ENCODE data around the gene POLE. TPM values are rescaled to one million over a fixed set of nuclear protein-coding genes. Genes with fewer than 3 reads are reported as not detected.
A peak's percentile ranks its signal among the peaks of the same experiment; 100 is the strongest.

Gene POLE
- total and polyA plus RNA-seq, 7 experiments from 2014 or later: 3.6 to 138 (median 60.8) TPM

DNA sequence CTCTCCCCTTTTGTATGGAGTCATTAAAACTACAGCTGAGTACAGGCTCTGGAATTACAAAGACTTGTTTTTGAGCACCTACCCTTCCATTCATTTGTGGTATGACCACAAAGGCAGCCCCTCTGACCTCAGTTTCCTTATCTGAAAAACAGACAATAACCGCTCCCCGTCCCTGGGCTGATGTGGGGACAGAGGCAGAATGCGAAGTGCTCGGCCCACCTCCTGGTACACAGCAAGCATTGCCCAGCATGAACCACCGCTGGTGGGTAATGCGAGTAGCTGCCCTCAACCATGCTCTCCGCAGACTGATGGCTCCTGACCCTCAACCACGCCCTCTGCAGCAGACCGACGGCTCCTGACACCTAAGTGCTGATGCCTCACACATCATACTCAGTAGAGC, 46.2 kb downstream of the POLE start:
- Mint-ChIP-seq H3K9me3 (peaks cover 0 to 1% (median 0%) of the 10 kb centered on the region in 11 donors), H3K36me3 (peaks cover 9 to 40% (median 15%) of the 10 kb centered on the region in 5 donors), H3K27me3 (no peaks in the 10 kb centered on the region), H3K27ac (peak overlapping the region in 2 of 9 donors; percentile 17 to 36), H3K4me3 (no peak overlapping the region), H3K4me1 (peaks cover 0 to 10% (median 0%) of the 10 kb centered on the region in 7 donors)
- Histone ChIP-seq H3K4me3 (ENCODE audit: low read length) (no peak overlapping the region), H3K27ac (ENCODE audit: low read depth, low read length) (no peak overlapping the region), H3K36me3 (ENCODE audit: control insufficient read depth in 2 of 3, insufficient read depth in 3 of 3, low read length in 3 of 3) (peaks cover 0 to 75% (median 8%) of the 10 kb centered on the region in 3 experiments), H3K4me1 (ENCODE audit: control insufficient read depth in 2 of 2, insufficient read depth in 2 of 2, low read length in 2 of 2) (no peaks in the 10 kb centered on the region), H3K9me3 (ENCODE audit: control insufficient read depth in 2 of 3, low read length in 3 of 3) (no peaks in the 10 kb centered on the region), H3K27me3 (ENCODE audit: control insufficient read depth in 2 of 2, insufficient read depth in 2 of 2, low read length in 2 of 2) (no peaks in the 10 kb centered on the region)
- ATAC-seq: no peak
- intact Hi-C loops (cut with micrococcal nuclease): no loop called here
- ChIA-PET POLR2A (no interaction called here), CTCF (no interaction called here)
- no peak for DNase-seq

DNA sequence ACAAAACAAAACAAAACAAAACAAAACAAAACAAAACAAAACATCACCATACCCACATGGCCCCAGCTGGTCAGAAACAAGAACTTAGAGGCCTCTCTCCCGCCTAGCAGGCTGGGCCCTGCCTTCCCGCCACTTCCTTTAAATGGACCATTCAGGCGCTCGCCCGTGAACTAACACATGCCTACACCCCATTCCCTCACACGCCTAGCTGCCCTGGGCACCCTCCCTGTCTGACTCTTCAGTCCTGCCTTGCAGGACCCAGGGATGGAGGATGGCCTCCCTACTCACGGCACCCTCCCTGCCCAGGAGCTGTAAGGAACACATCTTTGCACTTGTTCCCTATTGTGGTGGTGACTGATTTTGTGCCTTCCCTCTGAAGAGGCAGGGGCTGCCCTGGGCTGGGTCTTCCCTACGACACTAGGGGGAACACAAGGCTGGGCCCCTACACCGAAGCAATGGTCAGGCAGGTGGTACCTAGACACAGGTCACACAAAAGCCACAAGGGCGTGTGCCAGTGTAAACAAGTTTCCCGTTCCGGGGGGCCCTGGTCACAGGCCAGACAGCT, 47.1 kb downstream of the POLE start:
- Mint-ChIP-seq H3K4me3 (no peak overlapping the region), H3K27ac (peak overlapping the region in 2 of 9 donors; percentile 6 to 39), H3K27me3 (no peaks in the 10 kb centered on the region), H3K4me1 (peaks cover 0 to 10% (median 0%) of the 10 kb centered on the region in 7 donors), H3K9me3 (peaks cover 0 to 2% (median 0%) of the 10 kb centered on the region in 11 donors), H3K36me3 (peaks cover 15 to 45% (median 19%) of the 10 kb centered on the region in 5 donors)
- intact Hi-C loops (cut with micrococcal nuclease): no loop called here
- ATAC-seq: no peak
- Histone ChIP-seq H3K27ac (ENCODE audit: low read depth, low read length) (no peak overlapping the region), H3K4me1 (ENCODE audit: control insufficient read depth in 2 of 2, insufficient read depth in 2 of 2, low read length in 2 of 2) (no peaks in the 10 kb centered on the region), H3K4me3 (ENCODE audit: low read length) (no peak overlapping the region), H3K27me3 (ENCODE audit: control insufficient read depth in 2 of 2, insufficient read depth in 2 of 2, low read length in 2 of 2) (no peaks in the 10 kb centered on the region), H3K36me3 (ENCODE audit: control insufficient read depth in 2 of 3, insufficient read depth in 3 of 3, low read length in 3 of 3) (peaks cover 0 to 82% (median 13%) of the 10 kb centered on the region in 3 experiments), H3K9me3 (ENCODE audit: control insufficient read depth in 2 of 3, low read length in 3 of 3) (no peaks in the 10 kb centered on the region)
- CTCF ChIA-PET: interaction anchor here (1.2 kb wide), 1 partner anchor 224 kb away, joined by 3 read pairs; no protein-coding TSS in a partner anchor
- no peak for DNase-seq
- POLR2A ChIA-PET: no interaction called here

DNA sequence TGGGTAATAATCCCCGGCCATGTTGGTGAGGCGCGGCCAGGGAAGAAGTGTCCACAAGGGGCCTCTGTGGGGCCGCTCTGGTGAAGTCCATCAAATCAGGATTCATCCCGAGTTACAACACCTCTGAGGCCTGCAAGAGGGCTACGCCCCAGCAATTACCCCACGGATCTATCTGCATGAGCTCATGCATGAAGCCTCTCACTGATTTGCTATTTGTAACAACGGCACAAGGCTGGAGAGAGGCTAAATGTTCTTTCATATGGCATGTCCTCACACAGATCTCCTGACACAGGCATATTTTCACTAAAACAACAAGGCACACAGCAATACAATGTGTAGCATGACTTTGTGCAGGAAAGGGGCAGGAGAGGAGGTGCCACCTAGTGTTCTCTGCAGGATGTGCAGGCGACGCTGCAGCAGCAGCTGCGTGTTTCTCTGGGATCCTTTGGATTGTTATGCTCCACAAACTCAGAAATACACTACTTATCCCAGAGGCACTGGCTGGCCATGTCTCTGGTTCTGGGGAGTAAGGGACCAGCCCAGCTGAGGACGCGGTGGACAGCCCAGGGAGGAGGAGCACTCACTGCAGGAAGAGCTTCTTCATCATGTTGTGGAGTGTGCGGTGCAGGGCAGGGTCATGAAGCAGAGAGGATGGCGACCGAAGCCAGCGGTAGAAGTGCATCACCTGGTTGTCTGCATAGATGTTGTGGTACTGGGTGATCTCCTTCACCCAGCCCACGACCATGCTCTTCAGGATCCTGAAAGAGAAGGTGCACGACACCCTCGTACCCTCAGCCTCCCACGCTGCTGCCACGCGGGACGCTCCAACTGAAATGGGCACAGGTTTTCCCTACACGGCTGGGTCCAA, 48.4 kb downstream of the POLE start:
- intact Hi-C loops (cut with micrococcal nuclease): no loop called here

DNA sequence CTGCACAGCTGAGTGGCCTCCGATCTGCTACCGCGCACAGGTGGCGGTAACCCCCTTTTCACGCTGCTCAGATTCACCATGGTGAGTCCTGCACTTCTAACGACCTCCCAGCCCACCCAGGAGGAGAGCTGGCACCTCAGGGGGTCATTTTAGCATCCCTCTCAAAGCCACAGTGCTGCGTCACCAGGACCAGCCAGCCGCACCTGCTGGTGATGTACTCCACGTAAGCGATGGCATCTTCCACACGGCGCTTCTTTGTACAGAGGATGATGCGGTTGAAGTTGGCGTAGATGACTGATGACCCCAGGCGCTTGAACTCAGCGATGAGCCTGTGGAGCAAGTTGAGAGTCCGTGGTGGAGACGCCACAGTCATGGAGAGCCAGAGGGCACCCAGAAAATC, 49.3 kb downstream of the POLE start:
- Histone ChIP-seq H3K27ac (ENCODE audit: low read depth, low read length) (no peak overlapping the region), H3K4me1 (ENCODE audit: control insufficient read depth in 2 of 2, insufficient read depth in 2 of 2, low read length in 2 of 2) (no peaks in the 10 kb centered on the region), H3K9me3 (ENCODE audit: control insufficient read depth in 2 of 3, low read length in 3 of 3) (no peaks in the 10 kb centered on the region), H3K27me3 (ENCODE audit: control insufficient read depth in 2 of 2, insufficient read depth in 2 of 2, low read length in 2 of 2) (no peaks in the 10 kb centered on the region), H3K4me3 (ENCODE audit: low read length) (no peak overlapping the region), H3K36me3 (ENCODE audit: control insufficient read depth in 2 of 3, insufficient read depth in 3 of 3, low read length in 3 of 3) (peaks cover 0 to 91% (median 13%) of the 10 kb centered on the region in 3 experiments)
- intact Hi-C loops (cut with micrococcal nuclease): no loop called here
- Mint-ChIP-seq H3K4me1 (peaks cover 0 to 10% (median 0%) of the 10 kb centered on the region in 7 donors), H3K36me3 (peaks cover 15 to 60% (median 26%) of the 10 kb centered on the region in 5 donors), H3K4me3 (no peak overlapping the region), H3K27ac (no peak overlapping the region), H3K9me3 (peaks cover 0 to 2% (median 0%) of the 10 kb centered on the region in 11 donors), H3K27me3 (no peaks in the 10 kb centered on the region)
- ATAC-seq (no peak), DNase-seq (no peak)
- POLR2A ChIA-PET: no interaction called here
- CTCF ChIA-PET: no interaction called here

More for the DNA sequence above, 48.4 kb downstream of the POLE start:
- ChIA-PET POLR2A (no interaction called here), CTCF (no interaction called here)
- ATAC-seq (no peak), DNase-seq (no peak)
- Histone ChIP-seq H3K9me3 (ENCODE audit: control insufficient read depth in 2 of 3, low read length in 3 of 3) (no peaks in the 10 kb centered on the region), H3K4me1 (ENCODE audit: control insufficient read depth in 2 of 2, insufficient read depth in 2 of 2, low read length in 2 of 2) (no peaks in the 10 kb centered on the region), H3K27me3 (ENCODE audit: control insufficient read depth in 2 of 2, insufficient read depth in 2 of 2, low read length in 2 of 2) (no peaks in the 10 kb centered on the region), H3K36me3 (ENCODE audit: control insufficient read depth in 2 of 3, insufficient read depth in 3 of 3, low read length in 3 of 3) (peaks cover 0 to 94% (median 13%) of the 10 kb centered on the region in 3 experiments), H3K4me3 (ENCODE audit: low read length) (no peak overlapping the region), H3K27ac (ENCODE audit: low read depth, low read length) (no peak overlapping the region)
- Mint-ChIP-seq H3K27me3 (no peaks in the 10 kb centered on the region), H3K36me3 (peaks cover 15 to 57% (median 27%) of the 10 kb centered on the region in 5 donors), H3K27ac (no peak overlapping the region), H3K9me3 (peaks cover 0 to 2% (median 0%) of the 10 kb centered on the region in 11 donors), H3K4me3 (no peak overlapping the region), H3K4me1 (peaks cover 0 to 10% (median 0%) of the 10 kb centered on the region in 7 donors)

DNA sequence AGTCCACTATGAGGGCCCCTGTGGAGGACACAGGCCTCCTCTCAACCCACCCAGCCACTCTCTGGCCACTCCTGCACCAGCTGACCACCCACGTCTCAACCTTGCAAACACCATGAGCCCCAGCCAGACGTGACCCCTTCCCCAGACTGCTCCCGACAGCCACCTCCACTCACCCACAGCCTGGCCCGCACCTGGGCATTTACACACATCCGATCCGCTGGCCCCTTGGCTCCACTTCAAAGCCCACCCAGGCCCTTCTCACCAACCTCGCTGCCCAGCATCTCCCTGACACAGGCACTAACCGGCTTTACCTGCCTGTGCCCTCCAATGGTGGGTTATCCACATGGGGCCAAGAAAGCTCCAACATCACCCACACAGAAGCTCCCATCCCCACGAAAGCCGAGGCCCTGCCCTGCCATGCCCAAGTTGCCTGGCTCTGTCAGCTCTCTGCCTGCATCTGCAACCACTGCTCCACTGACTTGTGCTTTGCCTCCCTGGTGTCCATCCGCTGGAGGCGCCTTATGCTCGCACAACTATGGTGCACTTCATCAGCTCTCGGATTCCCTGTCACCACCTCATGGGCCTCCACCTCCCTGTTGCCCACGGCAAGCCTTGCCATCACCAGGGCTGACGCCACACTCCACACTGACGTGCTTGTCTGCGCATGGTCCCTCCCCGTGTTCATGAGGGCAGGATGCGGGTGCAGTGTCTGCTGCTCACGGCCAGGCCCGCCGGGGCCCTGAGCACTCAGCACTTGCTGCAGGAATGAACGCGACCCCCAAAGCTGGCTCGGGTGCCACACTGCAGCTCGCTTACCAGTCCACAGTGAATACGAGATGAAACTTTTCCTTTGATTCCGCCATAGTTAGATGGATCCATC, 51.8 kb downstream of the POLE start:
- ATAC-seq: no peak
- peak overlapping the region in 2 of 9 donors; percentile 4 to 78 for H3K27ac Mint-ChIP-seq
- no peak for DNase-seq
- H3K27me3 Mint-ChIP-seq: no peaks in the 10 kb centered on the region
- no peaks in the 10 kb centered on the region for H3K9me3 ChIP-seq (ENCODE audit: control insufficient read depth in 2 of 3, low read length in 3 of 3)
- CTCF ChIA-PET: no interaction called here
- H3K4me1 ChIP-seq (ENCODE audit: control insufficient read depth in 2 of 2, insufficient read depth in 2 of 2, low read length in 2 of 2): no peaks in the 10 kb centered on the region
- H3K9me3 Mint-ChIP-seq: peaks cover 0 to 2% (median 0%) of the 10 kb centered on the region in 11 donors
- H3K4me3 ChIP-seq (ENCODE audit: low read length): no peak overlapping the region
- POLR2A ChIA-PET: no interaction called here
- peaks cover 0 to 10% (median 0%) of the 10 kb centered on the region in 7 donors for H3K4me1 Mint-ChIP-seq
- peaks cover 0 to 91% (median 20%) of the 10 kb centered on the region in 3 experiments for H3K36me3 ChIP-seq (ENCODE audit: control insufficient read depth in 2 of 3, insufficient read depth in 3 of 3, low read length in 3 of 3)
- no peak overlapping the region for H3K4me3 Mint-ChIP-seq
- intact Hi-C loops (cut with micrococcal nuclease): no loop called here
- H3K27ac ChIP-seq (ENCODE audit: low read depth, low read length): no peak overlapping the region
- H3K27me3 ChIP-seq (ENCODE audit: control insufficient read depth in 2 of 2, insufficient read depth in 2 of 2, low read length in 2 of 2): no peaks in the 10 kb centered on the region
- H3K36me3 Mint-ChIP-seq: peaks cover 15 to 68% (median 35%) of the 10 kb centered on the region in 5 donors

DNA sequence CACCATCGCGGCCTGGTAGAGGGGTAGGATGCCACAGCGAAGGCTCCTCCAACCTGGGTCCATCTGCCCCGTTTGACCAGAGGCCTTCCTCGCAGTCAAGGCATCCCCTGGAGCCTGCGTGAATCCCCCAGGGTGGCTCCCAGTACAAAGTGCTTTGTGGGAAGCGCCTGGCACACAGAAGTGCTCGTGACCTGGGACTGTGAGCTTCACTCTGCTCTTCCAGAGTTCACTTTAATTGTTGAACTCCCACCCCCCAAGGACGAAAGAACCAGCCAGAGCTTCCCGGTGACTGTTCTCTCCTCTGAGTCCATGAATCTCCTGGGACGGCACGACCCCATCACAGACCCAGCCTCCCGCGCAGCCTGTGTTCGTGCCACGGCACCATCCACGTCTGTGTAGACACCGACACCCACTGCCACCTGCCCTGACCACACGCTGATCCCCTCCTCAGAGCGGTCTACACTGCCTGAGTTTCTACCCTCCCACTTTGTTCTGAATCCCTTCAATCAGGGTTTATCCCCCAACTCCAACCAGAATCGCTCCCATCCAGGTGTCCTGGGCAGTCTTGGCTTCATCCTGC, 52.6 kb downstream of the POLE start:
- ATAC-seq (no peak), DNase-seq (no peak)
- Histone ChIP-seq H3K27me3 (ENCODE audit: control insufficient read depth in 2 of 2, insufficient read depth in 2 of 2, low read length in 2 of 2) (no peaks in the 10 kb centered on the region), H3K4me1 (ENCODE audit: control insufficient read depth in 2 of 2, insufficient read depth in 2 of 2, low read length in 2 of 2) (no peaks in the 10 kb centered on the region), H3K9me3 (ENCODE audit: control insufficient read depth in 2 of 3, low read length in 3 of 3) (no peaks in the 10 kb centered on the region), H3K27ac (ENCODE audit: low read depth, low read length) (no peak overlapping the region), H3K4me3 (ENCODE audit: low read length) (no peak overlapping the region), H3K36me3 (ENCODE audit: control insufficient read depth in 2 of 3, insufficient read depth in 3 of 3, low read length in 3 of 3) (peaks cover 0 to 88% (median 20%) of the 10 kb centered on the region in 3 experiments)
- Mint-ChIP-seq H3K36me3 (peaks cover 15 to 72% (median 40%) of the 10 kb centered on the region in 5 donors), H3K4me3 (no peak overlapping the region), H3K9me3 (peaks cover 0 to 2% (median 0%) of the 10 kb centered on the region in 11 donors), H3K4me1 (peaks cover 0 to 10% (median 0%) of the 10 kb centered on the region in 7 donors), H3K27ac (peak overlapping the region in 1 of 9 donors; percentile 4), H3K27me3 (no peaks in the 10 kb centered on the region)
- intact Hi-C loops (cut with micrococcal nuclease): no loop called here
- POLR2A ChIA-PET: no interaction called here
- CTCF ChIA-PET: no interaction called here

Measured in naive thymus-derived CD4-positive, alpha-beta T cell (primary cell).